Neuronal stem cell (in vitro differentiated cells): ENCODE measurements around the gene ARRB2.

Experiments used
- DNase-seq: peaks from one replicate; pipeline ENCODE4 v3.0.0-alpha.2; 2013; ENCODE audit warnings: low spot score
- H2AFZ ChIP-seq: one replicate; pipeline ENCODE4 v1.6.1; 2013; ENCODE audit warnings: mild to moderate bottlenecking, low read length, inconsistent platforms
- H2AK5ac ChIP-seq: 2 replicates; pipeline ENCODE4 v1.6.1; 2013; ENCODE audit warnings: low read depth, mild to moderate bottlenecking, inconsistent platforms, low read length, moderate library complexity, mixed read lengths
- H2BK120ac ChIP-seq: 2 replicates; pipeline ENCODE4 v1.6.1; 2013; ENCODE audit warnings: low read depth, mild to moderate bottlenecking, inconsistent platforms, low read length, moderate library complexity, mixed read lengths
- H2BK12ac ChIP-seq: one replicate; pipeline ENCODE4 v1.6.1; 2013; ENCODE audit warnings: low read length, inconsistent platforms
- H2BK15ac ChIP-seq: 2 replicates; pipeline ENCODE4 v1.6.1; 2013; ENCODE audit warnings: mild to moderate bottlenecking, low read length, inconsistent platforms, mixed read lengths
- H2BK5ac ChIP-seq: one replicate; pipeline ENCODE4 v1.6.1; 2013; ENCODE audit warnings: inconsistent platforms, mild to moderate bottlenecking, low read length, moderate library complexity
- H3K14ac ChIP-seq: one replicate; pipeline ENCODE4 v1.6.1; 2013; ENCODE audit warnings: low read length, inconsistent platforms
- H3K18ac ChIP-seq: 2 replicates; pipeline ENCODE4 v1.6.1; 2013; ENCODE audit warnings: low read length, inconsistent platforms
- H3K23ac ChIP-seq: 2 replicates; pipeline ENCODE4 v1.6.1; 2013; ENCODE audit warnings: low read depth, mild to moderate bottlenecking, mixed read lengths, low read length, inconsistent platforms; ENCODE audit not compliant: poor library complexity
- H3K27ac ChIP-seq: replicated peaks from 3 replicates; pipeline ENCODE4 v1.5.1; 2013; ENCODE audit warnings: low read length, inconsistent platforms
- H3K27me3 ChIP-seq, 3 experiments: 2 replicates each; pipeline ENCODE4 v1.6.1; 2013; ENCODE audit warnings: low read length in 3 of 3, mild to moderate bottlenecking in 2 of 3, inconsistent platforms in 1 of 3, low read depth in 1 of 3, mixed read lengths in 1 of 3, moderate library complexity in 1 of 3; ENCODE audit not compliant: control insufficient read depth in 3 of 3, insufficient read depth in 3 of 3
- H3K36me3 ChIP-seq, 2 donors: replicated peaks in 1 of 2; 2 replicates each; pipeline ENCODE4 v1.6.1; 2013; ENCODE audit warnings: low read length in 2 of 2; ENCODE audit not compliant: control insufficient read depth in 2 of 2, insufficient read depth in 2 of 2
- H3K4ac ChIP-seq: 2 replicates; pipeline ENCODE4 v1.6.1; 2013; ENCODE audit warnings: inconsistent platforms, mild to moderate bottlenecking, low read length, moderate library complexity
- H3K4me1 ChIP-seq, 2 donors: 1 replicate in 1 of 2; 2 replicates in 1 of 2; pipeline ENCODE4 v1.6.1; 2013; ENCODE audit warnings: low read length in 2 of 2, low read depth in 1 of 2; ENCODE audit not compliant: control insufficient read depth in 2 of 2, insufficient read depth in 1 of 2
- H3K4me2 ChIP-seq: one replicate; pipeline ENCODE4 v1.6.1; 2013; ENCODE audit warnings: mild to moderate bottlenecking, low read length, inconsistent platforms; ENCODE audit not compliant: insufficient read depth, poor library complexity, severe bottlenecking
- H3K4me3 ChIP-seq, 2 donors: 2 replicates each; pipeline ENCODE4 v1.5.1; 2013; ENCODE audit warnings: low read length in 2 of 2, mild to moderate bottlenecking in 2 of 2, inconsistent platforms in 1 of 2, moderate library complexity in 1 of 2
- H3K79me1 ChIP-seq: one replicate; pipeline ENCODE4 v1.6.1; 2013; ENCODE audit warnings: low read depth, mild to moderate bottlenecking, inconsistent platforms, low read length, moderate library complexity
- H3K9ac ChIP-seq: one replicate; pipeline ENCODE4 v1.6.1; 2013; ENCODE audit warnings: mild to moderate bottlenecking, low read depth, low read length, inconsistent platforms; ENCODE audit not compliant: poor library complexity
- H3K9me3 ChIP-seq, 2 donors: replicated peaks in 1 of 2; 2 replicates each; pipeline versions ENCODE3 to v1.6.1; 2013; ENCODE audit warnings: low read length in 2 of 2, mild to moderate bottlenecking in 2 of 2, inconsistent platforms in 1 of 2, low read depth in 1 of 2, mixed read lengths in 1 of 2, moderate library complexity in 1 of 2; ENCODE audit not compliant: control insufficient read depth in 2 of 2, insufficient read depth in 1 of 2
- H4K8ac ChIP-seq: one replicate; pipeline ENCODE4 v1.6.1; 2013; ENCODE audit warnings: low read depth, mild to moderate bottlenecking, inconsistent platforms, low read length, moderate library complexity
- H4K91ac ChIP-seq: one replicate; pipeline ENCODE4 v1.6.1; 2013; ENCODE audit warnings: low read length, low read depth, mild to moderate bottlenecking, inconsistent platforms; ENCODE audit not compliant: poor library complexity
- WGBS, 2 donors: extraction: QIAGEN DNeasy Blood & Tissue Kit; methylation state at CpG; one replicate each; pipeline ENCODE4 v1.1.7; 2013; ENCODE audit warnings: missing lambda C conversion rate in 2 of 2, mixed read lengths in 1 of 2; ENCODE audit not compliant: insufficient read length in 2 of 2, insufficient replicate concordance in 1 of 2; ENCODE audit errors: extremely low coverage in 2 of 2; 5-methylcytosine and 5-hydroxymethylcytosine counted together

Gene ARRB2

DNA sequence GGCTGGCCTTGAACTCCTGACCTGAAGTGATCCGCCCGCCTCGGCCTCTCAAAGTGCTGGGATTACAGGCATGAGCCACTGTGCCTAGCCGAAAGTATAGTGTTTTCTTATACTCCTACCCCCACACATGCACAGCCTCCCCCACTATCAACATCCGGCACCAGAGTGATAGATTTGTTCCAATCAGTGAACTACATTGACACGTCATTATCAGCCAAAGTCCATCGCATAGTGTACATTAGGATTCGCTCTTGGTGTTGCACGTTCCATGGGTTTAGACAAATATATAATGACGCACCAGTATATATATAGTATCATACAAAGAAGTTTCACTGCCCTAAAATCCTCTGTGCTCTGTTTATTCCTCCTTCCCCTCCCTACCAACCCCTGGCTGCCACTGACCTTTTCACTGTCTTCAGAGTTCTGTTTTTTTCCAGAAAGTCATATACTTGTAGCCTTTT is 49.4 kb downstream of the ARRB2 start:
- no peaks in the 10 kb centered on the region for H3K36me3 ChIP-seq

DNA sequence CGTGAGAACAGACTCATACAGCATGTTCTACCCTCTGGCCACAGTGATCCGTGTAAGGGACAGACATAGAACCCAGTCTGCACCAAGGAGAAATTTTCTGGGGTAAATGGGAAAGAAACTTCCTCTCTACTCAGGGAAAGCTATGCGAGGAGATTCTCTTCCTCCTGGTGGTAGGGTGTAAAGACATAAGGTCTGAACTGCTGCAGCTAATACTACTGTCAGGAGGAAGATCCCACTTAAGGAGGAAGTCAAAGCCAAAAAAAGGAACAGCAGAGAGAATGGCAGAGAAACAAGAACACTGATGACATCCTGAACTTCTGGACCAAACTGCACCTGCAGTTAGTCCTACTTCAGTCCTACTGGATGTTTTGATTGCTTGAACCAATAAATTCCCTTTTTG is 54.2 kb downstream of the ARRB2 start:
- H3K14ac ChIP-seq, result no peak overlapping the region
- H2BK12ac ChIP-seq, result no peak overlapping the region
- peaks cover 0 to 12% (median 0%) of the 10 kb centered on the region in 3 experiments for H3K27me3 ChIP-seq
- no peak overlapping the region for H2BK120ac ChIP-seq
- no peak overlapping the region for H2BK15ac ChIP-seq
- H3K4me3 ChIP-seq, result no peak overlapping the region
- H3K79me1 ChIP-seq, result no peaks in the 10 kb centered on the region
- H3K4me1 ChIP-seq, result no peaks in the 10 kb centered on the region
- DNase-seq, result no peak
- H3K9ac ChIP-seq, result no peak overlapping the region
- H4K91ac ChIP-seq, result no peak overlapping the region
- no peaks in the 10 kb centered on the region for H3K36me3 ChIP-seq
- no peak overlapping the region for H3K27ac ChIP-seq
- H4K8ac ChIP-seq, result no peak overlapping the region
- H3K18ac ChIP-seq, result no peak overlapping the region
- H3K9me3 ChIP-seq, result no peaks in the 10 kb centered on the region
- H3K4ac ChIP-seq, result no peak overlapping the region
- H2AK5ac ChIP-seq, result no peak overlapping the region
- no CpG with 5 or more reads among the region's 3 CpGs for WGBS, 2 donors
- H3K23ac ChIP-seq, result no peak overlapping the region
- no peak overlapping the region for H3K4me2 ChIP-seq
- no peak overlapping the region for H2BK5ac ChIP-seq
- H2AFZ ChIP-seq, result no peak overlapping the region

More for the DNA sequence above, 49.4 kb downstream of the ARRB2 start:
- Histone ChIP-seq H3K4me2 (no peak overlapping the region), H3K4me3 (no peak overlapping the region), H2BK12ac (no peak overlapping the region), H2BK120ac (no peak overlapping the region), H2AK5ac (no peak overlapping the region), H3K27me3 (peaks cover 0 to 24% (median 0%) of the 10 kb centered on the region in 3 experiments), H2BK5ac (no peak overlapping the region), H4K8ac (no peak overlapping the region), H3K23ac (no peak overlapping the region), H3K27ac (no peak overlapping the region), H3K4ac (no peak overlapping the region), H3K18ac (no peak overlapping the region), H4K91ac (no peak overlapping the region), H3K14ac (no peak overlapping the region), H3K9me3 (no peaks in the 10 kb centered on the region), H3K9ac (no peak overlapping the region), H3K79me1 (no peaks in the 10 kb centered on the region), H2BK15ac (no peak overlapping the region), H3K4me1 (no peaks in the 10 kb centered on the region), H2AFZ (no peak overlapping the region)
- WGBS, 2 donors, result no CpG with 5 or more reads among the region's 10 CpGs
- no peak for DNase-seq

DNA sequence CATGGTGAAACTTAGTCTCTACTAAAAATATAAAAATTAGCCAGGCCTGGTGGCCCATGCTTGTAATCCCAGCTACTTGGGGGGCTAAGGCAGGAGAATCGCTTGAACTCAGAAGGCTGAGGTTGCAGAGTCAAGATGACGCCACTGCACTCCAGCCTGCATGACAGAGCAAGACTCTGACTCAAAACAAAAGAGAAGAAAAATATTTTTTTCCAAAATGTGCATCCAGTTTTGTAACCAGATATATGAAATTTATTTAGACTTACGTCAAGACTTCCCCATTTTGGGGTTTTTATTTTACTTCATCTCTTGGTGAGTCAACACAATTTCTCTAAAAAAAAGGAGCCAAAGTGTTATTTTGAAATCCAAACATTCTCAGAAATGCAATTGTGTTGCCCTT is 55.8 kb downstream of the ARRB2 start:
- no peak overlapping the region for H3K4me2 ChIP-seq
- no peak overlapping the region for H4K8ac ChIP-seq
- H3K9ac ChIP-seq, result no peak overlapping the region
- H3K9me3 ChIP-seq, result no peaks in the 10 kb centered on the region
- no peak for DNase-seq
- no peak overlapping the region for H2AFZ ChIP-seq
- no peak overlapping the region for H3K4ac ChIP-seq
- no peak overlapping the region for H2BK120ac ChIP-seq
- H3K36me3 ChIP-seq, result no peaks in the 10 kb centered on the region
- H4K91ac ChIP-seq, result no peak overlapping the region
- H3K4me3 ChIP-seq, result no peak overlapping the region
- H2BK15ac ChIP-seq, result no peak overlapping the region
- WGBS, 2 donors, result no CpG with 5 or more reads among the region's 3 CpGs
- no peaks in the 10 kb centered on the region for H3K4me1 ChIP-seq
- H3K18ac ChIP-seq, result no peak overlapping the region
- H3K14ac ChIP-seq, result no peak overlapping the region
- H3K27ac ChIP-seq, result no peak overlapping the region
- no peak overlapping the region for H2BK12ac ChIP-seq
- no peak overlapping the region for H3K23ac ChIP-seq
- no peak overlapping the region for H2BK5ac ChIP-seq
- H3K79me1 ChIP-seq, result no peaks in the 10 kb centered on the region
- H2AK5ac ChIP-seq, result no peak overlapping the region
- peaks cover 0 to 12% (median 0%) of the 10 kb centered on the region in 3 experiments for H3K27me3 ChIP-seq

DNA sequence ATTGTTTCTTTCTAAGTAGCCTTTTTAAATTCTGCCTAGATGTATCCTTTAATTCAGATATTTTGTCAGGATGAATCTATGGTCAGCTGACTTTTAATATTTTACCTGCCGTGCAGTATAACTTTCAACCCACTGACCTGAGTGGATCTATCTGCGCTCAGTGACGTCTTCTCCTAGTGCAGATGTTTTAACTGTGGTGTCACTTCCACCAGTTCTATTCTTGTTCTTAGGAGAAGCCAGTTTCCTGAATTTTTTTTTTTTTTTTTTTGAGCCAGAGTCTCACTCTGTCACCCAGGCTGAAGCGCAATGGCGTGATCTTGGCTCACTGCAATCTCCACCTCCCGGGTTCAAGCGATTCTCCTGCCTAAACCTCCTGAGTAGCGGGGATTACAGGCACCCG is 56.3 kb downstream of the ARRB2 start:
- no peak overlapping the region for H2AK5ac ChIP-seq
- peaks cover 0 to 2% of the 10 kb centered on the region in 2 donors for H3K9me3 ChIP-seq
- H3K27me3 ChIP-seq, result peaks cover 0 to 14% (median 0%) of the 10 kb centered on the region in 3 experiments
- DNase-seq, result no peak
- H3K14ac ChIP-seq, result no peak overlapping the region
- H3K4me3 ChIP-seq, result no peak overlapping the region
- H3K79me1 ChIP-seq, result no peaks in the 10 kb centered on the region
- H2BK12ac ChIP-seq, result no peak overlapping the region
- no peaks in the 10 kb centered on the region for H3K4me1 ChIP-seq
- H4K91ac ChIP-seq, result no peak overlapping the region
- H3K23ac ChIP-seq, result no peak overlapping the region
- no peak overlapping the region for H3K4ac ChIP-seq
- H2BK5ac ChIP-seq, result no peak overlapping the region
- no peaks in the 10 kb centered on the region for H3K36me3 ChIP-seq
- H3K4me2 ChIP-seq, result no peak overlapping the region
- no peak overlapping the region for H3K27ac ChIP-seq
- H2AFZ ChIP-seq, result no peak overlapping the region
- no peak overlapping the region for H4K8ac ChIP-seq
- H3K18ac ChIP-seq, result no peak overlapping the region
- H2BK15ac ChIP-seq, result no peak overlapping the region
- H2BK120ac ChIP-seq, result no peak overlapping the region
- no peak overlapping the region for H3K9ac ChIP-seq
- no CpG with 5 or more reads among the region's 9 CpGs for WGBS, 2 donors
